Activated CD4-positive, alpha-beta T cell treated with anti-CD3 and anti-CD28 coated beads, Interleukin-2, amount 50 U/mL, for 16 hours (primary cell): ENCODE data around the gene DLEU7.

ENCODE experiments used
- DNase-seq: peaks from one replicate; pipeline ENCODE4 v3.0.0-alpha.2; 2020

DLEU7 gene

DNA sequence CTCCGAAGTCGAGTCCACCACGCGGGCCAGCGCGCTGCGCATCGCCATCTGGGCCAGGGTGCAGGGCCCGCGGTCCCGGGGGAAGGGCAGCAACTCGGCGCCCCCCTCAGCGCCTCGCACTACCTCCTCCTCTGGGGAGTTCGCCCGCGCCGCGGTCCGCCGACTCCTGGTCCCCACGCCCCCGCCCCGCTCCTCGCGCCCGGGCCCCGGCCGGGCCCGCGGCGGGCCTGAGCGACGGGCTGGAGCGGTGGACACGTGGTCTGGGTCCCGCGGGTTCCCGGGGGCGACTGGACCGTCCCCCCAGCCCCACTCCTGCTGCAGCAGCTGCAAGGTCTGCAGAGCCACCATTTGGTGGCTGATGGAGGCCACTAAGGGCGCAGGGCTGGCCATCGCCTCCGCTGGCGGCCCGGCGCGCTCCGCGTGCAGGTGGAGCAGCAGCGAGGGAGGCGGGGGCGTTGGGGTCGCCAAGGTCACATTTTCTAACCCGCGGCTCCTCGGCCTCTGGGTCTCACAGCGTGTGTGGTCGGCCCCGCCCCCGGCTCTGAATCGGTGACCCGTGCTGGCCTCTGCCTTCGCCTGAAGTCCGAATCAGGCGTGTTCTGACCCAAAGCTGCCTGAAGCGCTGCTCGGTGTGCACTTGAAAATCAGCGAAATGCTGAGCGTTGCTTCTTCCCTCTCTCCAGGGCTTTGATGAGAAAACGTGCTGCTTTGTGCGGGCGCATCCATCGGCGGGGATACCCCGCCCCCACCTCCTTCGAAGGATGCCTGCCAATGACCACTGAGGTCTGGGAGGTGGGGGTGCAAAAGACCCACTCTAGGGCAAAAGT, at the start of gene DLEU7:
Gene DLEU7, minus strand, starts transcription at position 436 of the 827 bp plus-strand sequence. Its CDS starts 46 bp downstream, at position 390.
- DNase-seq: no peak

DNA sequence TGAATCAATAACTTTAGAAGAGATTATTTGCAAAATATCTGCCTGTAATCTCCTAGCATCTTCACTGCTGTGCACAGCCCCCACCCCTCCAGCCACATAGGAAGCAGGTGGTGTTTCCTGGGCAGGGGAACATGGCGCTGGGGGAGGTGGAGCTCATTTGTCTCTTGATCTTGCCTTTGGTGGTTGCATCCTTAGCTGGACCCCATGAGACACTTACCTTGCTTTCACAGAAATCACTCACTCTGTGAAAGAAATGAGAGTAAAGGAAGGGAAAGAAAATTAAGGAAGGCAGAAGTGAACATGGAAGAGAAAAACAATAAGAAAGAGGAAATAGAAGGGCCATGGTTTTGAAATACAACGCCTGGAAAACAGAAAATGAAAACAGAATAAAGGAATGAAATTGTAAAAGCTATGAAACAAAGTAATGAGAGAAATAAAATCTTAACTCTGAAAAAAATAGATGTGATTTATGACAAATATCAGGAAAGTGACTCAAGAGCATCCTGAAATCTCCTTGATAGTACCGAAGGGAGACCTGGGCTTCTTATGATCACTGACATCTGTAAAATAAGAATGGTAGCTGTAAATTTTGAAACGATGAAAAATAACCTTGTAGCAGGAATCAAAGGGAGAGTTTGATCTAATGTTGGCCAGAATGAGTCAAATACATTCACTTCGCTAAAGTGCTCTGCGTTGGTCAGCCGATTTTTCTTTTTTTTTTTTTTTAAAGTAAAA, 48.9 kb upstream of the DLEU7 start:
- peak; percentile 71 for DNase-seq

- DNase-seq: no peak
Observed at GRCh38 chr13:50891206-50891605, 47.7 kb upstream of the DLEU7 start.

- no peak for DNase-seq
Observed at GRCh38 chr13:50889317-50889716, 45.8 kb upstream of the DLEU7 start.

DNA sequence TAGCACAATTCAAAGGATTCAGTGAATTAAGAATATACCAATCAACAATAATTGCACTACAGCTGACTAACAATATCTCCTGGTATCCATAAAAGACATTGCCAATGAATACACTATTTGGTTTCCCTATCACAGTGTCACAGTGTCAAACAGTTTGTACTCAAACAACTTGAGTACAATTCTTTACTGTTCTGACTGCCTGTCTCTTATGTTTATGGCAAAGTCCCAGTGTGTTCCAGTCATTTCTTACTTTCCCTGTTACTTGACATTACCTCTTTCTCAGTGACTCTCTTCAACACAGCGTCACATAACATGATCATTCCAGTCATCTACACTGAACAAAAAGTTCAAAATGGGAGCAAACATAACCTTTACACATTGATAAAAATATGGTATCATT, 44.9 kb upstream of the DLEU7 start:
- no peak for DNase-seq

DNA sequence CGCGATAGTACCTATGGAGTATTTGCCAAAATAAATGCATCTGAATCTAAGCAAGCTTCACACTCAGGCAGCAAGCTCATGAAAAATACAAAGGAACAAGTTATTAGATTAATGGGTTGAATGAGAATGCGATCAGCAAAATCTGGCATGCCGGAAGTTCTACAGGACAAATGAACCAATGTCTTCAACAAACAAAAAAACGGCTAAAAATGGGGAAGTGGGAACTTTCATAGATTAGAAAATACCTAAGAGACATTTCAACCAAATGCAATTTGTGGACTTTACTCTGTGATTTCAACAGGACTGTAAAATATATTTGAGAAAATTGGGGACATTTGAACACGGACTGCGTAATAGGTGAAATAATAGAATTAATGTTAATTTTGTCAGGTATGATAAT, 43.7 kb upstream of the DLEU7 start:
- DNase-seq: no peak

DNA sequence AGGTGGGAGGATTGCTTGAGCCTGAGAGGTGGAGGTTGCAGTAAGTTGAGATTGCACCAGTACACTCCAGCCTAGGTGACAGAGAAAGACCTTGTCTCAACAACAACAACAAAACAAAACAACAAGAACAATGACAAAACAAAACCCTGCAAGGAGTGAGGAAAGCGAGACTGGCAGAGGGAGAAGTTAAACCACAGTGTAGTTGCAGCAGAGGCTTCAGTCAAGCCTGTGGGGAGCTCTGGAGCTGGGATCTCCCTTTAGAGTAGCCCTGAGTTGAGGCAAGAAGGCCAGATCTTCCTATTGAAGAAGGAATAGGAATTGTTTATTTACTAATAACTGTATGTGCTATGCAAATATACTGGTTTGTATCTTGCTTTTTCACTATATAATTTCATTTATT, 40.8 kb upstream of the DLEU7 start:
- DNase-seq: no peak

DNA sequence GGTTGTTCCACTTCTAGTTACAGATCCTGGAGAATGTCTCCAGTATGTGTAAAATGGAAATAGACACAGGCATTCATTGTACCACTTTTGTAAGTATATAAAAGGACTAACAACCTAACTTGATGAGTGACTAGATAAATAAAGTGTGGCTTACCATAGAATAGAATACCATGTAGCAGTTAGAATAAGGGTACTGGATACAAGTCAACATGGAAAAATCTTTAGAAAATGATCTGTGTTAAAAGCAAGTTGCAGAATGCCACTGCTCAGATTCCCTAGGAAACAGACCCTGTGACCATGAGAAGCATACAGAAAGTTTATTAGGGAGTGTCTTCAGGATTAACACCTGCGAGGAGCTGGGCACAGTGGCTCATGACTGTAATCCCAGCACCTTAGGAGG, 40.2 kb upstream of the DLEU7 start:
- no peak for DNase-seq

- no peak for DNase-seq
Observed at GRCh38 chr13:50882816-50883435, 39.4 kb upstream of the DLEU7 start.

GRCh38 chr13:50873991-50874390, 30.5 kb upstream of the DLEU7 start:
- DNase-seq: no peak

- DNase-seq: no peak
Observed at GRCh38 chr13:50873467-50873866, 30.0 kb upstream of the DLEU7 start.

GRCh38 chr13:50871405-50871804, 27.9 kb upstream of the DLEU7 start:
- no peak for DNase-seq

DNA sequence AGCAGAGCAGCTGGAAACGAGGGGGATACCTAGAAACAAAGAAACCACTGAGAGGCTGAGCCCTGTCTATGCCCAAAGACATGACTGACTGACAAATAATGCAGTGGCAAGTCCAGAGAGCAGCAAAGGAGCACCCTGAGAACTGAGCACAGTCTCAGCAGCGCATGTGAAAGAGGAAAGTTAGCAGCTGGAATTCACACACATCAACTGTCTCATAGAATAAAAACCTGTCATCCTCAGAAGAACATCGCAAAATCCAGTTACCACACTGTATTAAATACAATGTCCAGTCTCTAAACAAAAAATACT, 24.1 kb upstream of the DLEU7 start:
- no peak for DNase-seq

DNA sequence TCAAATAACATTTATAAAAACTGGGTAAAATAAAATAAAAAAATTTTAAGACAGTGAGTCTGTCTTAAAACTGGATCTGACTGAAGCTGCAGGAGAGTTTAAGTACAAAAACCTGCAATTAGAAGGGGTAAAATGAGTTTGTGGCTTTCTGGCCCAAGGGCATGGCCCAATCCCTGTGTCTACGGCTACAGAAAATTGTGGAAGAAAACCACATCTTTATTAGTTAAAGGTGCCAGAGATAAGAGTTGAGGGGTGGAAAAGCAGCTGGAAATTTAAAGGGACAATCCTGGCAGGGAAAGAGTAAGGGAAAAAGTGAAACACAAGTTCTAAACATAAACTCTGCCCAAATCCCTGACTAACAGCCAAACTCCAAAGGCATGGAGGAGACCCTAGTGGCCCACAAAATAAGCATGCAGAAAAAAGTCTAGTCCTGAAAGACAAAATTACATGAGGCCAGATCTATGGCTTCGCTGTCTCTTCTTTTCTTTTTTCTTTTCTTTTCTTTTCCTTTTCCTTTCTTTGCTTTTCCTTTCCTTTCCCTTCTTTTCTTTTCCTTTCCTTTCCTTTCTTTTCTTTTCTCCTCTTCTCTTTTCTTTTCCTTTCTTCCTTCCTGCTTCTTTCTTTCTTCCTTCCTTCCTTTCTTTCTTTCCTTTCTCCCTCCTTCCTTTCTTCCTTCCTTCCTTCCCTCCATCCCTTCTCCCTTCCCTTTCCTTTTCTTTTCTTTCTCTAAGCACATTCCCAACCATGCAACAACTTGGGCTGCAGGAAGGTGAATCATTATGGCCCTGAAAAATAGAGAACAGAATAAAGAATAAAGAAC, 23.5 kb upstream of the DLEU7 start:
- no peak for DNase-seq

- no peak for DNase-seq
Observed at GRCh38 chr13:50864492-50864891, 21.0 kb upstream of the DLEU7 start.

DNA sequence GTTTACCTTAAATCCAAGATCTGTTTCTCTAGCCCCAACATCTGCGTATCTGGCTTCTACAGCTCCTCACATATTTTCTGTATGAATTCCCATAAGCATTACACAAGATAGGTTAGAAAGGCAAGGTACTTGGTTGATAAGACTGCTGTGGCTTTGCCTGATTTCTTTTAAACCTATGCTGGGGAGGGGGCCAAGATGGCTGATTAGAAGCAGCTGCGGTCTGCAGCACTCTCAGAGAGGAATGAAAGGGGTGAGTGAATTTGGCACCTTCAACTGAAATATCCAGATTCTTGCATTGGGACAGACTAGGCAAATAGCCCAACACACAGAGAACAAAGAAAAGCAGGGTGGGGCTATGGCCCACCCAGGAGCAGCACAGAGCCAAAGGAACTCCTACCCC, 12.2 kb upstream of the DLEU7 start:
- no peak for DNase-seq

- DNase-seq: no peak
Observed at GRCh38 chr13:50850445-50850844, 7.0 kb upstream of the DLEU7 start.

DNA sequence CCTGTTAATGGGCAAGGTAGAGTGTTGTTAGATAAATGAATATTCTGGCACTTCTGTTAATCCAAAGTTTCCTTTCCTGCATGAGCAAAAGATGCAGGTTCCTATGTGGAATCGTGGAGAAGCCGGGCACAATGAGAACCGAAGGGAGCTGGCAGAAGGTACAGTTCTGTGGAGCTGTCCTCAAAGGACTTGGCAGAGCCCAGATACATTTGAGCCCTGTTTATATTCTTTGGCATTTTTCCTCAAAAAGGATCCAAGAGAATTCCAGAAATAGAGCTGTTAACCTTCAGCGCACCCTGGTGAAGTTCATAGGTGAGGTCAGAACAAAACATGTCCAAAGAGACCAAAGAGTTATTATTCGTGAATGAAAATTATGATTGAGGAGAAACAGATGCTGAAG, 4.0 kb upstream of the DLEU7 start:
- DNase-seq: no peak

DNA sequence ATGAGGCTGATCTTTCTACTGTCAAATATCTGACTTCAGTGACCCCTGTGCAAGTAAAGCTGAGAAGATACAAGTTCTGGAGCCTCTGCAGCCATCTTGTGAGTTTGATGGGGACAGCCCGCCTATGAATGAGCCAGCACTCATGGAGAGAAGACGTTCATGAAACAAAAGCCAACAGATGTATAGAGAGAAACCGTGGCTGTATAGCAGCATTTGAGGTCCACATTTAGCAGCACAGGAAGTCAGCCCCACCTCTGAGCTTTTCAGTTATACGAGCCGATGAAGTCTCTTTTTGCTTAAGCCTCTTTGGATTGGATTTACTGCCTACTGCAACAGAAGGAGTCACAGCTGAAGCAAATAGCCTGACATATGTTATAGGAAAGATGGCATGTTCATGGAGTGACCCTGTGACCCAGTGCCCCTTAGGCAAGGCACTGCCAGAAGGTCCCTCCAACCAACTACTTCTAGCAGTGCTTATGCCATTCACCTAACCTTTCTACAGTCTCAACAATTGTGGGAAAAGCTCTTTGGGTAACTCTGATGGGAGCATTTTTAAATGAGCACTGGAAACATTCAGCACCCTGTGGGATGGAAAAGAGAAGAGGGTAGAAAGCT, 3.5 kb upstream of the DLEU7 start:
- DNase-seq: no peak

- no peak for DNase-seq
Observed at GRCh38 chr13:50845211-50845610, 1.7 kb upstream of the DLEU7 start.

DNA sequence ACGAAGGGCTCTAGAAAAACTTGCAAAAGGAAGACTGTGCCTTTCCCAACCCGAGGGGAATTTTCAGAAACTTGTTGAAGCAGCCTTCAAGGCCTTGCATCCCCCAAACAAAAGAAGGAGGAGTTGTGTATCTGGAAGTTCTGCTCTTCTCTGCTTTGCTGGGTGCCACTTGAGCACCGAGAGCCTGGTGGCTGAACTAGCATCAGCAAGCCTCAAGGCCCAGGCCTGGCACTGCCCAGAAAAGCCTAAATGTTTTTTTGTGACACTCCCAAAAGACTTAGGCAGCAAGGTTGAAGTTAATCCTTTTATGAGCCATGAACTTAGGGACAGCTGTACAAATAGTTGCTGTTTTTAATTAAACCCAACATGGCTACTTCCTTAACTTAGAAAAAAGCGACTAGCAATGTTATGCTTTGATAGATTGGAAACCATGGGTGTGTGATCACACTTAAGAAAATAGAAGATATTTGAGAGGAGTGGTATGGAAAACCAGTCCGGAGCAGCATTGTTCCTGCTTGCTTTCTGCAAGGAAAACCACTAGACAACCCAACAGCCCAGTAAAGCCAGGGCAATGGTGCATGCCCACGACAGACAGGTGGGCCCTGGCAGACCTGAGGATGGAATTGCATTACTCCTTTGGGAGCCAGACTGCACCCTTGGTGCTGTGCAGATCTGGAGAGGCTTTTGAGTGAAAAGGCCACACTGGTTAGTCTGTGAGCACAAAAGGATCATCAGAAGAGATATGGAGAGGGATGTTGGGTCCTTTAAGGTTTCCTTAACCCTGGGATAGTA, 788 bp upstream of the DLEU7 start:
- DNase-seq: no peak

DNA sequence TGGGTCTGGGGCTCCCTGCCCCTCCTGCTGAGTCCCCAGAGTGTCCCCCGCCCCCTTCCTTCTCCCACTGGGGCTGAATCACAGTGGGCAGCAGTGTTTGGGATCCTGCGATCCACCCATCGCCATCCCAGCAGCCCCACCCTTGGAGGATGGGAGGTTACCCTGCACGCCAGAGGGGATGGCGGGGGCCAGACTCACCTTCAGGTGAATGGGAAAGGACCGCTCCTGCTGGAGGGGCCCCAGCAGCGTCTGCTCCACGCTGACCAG, 569 bp downstream of the DLEU7 start:
- no peak for DNase-seq
